Mesenchymal stem cell (in vitro differentiated cells and primary cell): ENCODE data around the gene CYP2U1.
A peak's percentile ranks its signal among the peaks of the same experiment; 100 is the strongest.

Source experiments
- DNase-seq: peaks from one replicate; pipeline ENCODE4 v3.0.0-alpha.2; 2013
- H2AFZ ChIP-seq: one replicate; pipeline ENCODE4 v1.6.1; 2013; ENCODE audit warnings: low read depth, mild to moderate bottlenecking, control low read depth, inconsistent platforms, low read length, moderate library complexity
- H2AK5ac ChIP-seq: 2 replicates; pipeline ENCODE4 v1.6.1; 2013; ENCODE audit warnings: low read length, moderate library complexity, mild to moderate bottlenecking, inconsistent platforms; ENCODE audit not compliant: severe bottlenecking
- H2BK120ac ChIP-seq: one replicate; pipeline ENCODE4 v1.6.1; 2013; ENCODE audit warnings: low read depth, mild to moderate bottlenecking, inconsistent platforms, low read length, moderate library complexity
- H2BK12ac ChIP-seq, 2 experiments: one replicate each; pipeline ENCODE4 v1.6.1; 2013; ENCODE audit warnings: inconsistent platforms in 2 of 2, low read length in 2 of 2, mild to moderate bottlenecking in 2 of 2, moderate library complexity in 2 of 2, control low read depth in 1 of 2
- H2BK15ac ChIP-seq: one replicate; pipeline ENCODE4 v1.6.1; 2013; ENCODE audit warnings: mild to moderate bottlenecking, low read depth, inconsistent platforms; ENCODE audit not compliant: poor library complexity, severe bottlenecking
- H2BK5ac ChIP-seq: 2 replicates; pipeline ENCODE4 v1.6.1; 2013; ENCODE audit warnings: low read depth, mild to moderate bottlenecking, low read length, control low read depth, inconsistent platforms; ENCODE audit not compliant: poor library complexity, severe bottlenecking
- H3K14ac ChIP-seq, 2 experiments: one replicate each; pipeline ENCODE4 v1.6.1; 2013; ENCODE audit warnings: inconsistent platforms in 2 of 2, low read length in 2 of 2, control low read depth in 1 of 2, mild to moderate bottlenecking in 1 of 2, moderate library complexity in 1 of 2
- H3K18ac ChIP-seq, 2 experiments: one replicate each; pipeline ENCODE4 v1.6.1; 2013; ENCODE audit warnings: inconsistent platforms in 2 of 2, low read length in 2 of 2, control low read depth in 1 of 2, low read depth in 1 of 2, mild to moderate bottlenecking in 1 of 2
- H3K23ac ChIP-seq, 2 experiments: one replicate each; pipeline ENCODE4 v1.6.1; 2013; ENCODE audit warnings: inconsistent platforms in 2 of 2, low read length in 2 of 2, mild to moderate bottlenecking in 2 of 2, moderate library complexity in 2 of 2, control low read depth in 1 of 2
- H3K27ac ChIP-seq: 2 replicates; pipeline ENCODE4 v1.5.1; 2013; ENCODE audit warnings: mild to moderate bottlenecking, moderate library complexity, low read length, control low read depth, inconsistent platforms; ENCODE audit not compliant: poor library complexity, severe bottlenecking
- H3K27me3 ChIP-seq, 2 experiments: 2 replicates each; pipeline versions ENCODE4 v1.6.1 to v1.7.0; 2013; ENCODE audit warnings: low read length in 2 of 2, mild to moderate bottlenecking in 2 of 2, moderate library complexity in 2 of 2, control low read depth in 1 of 2, inconsistent platforms in 1 of 2; ENCODE audit not compliant: control insufficient read depth in 1 of 2, insufficient read depth in 1 of 2
- H3K36me3 ChIP-seq, 2 experiments: 2 replicates each; pipeline versions ENCODE4 v1.6.1 to v1.7.0; 2013; ENCODE audit warnings: low read length in 2 of 2, control low read depth in 1 of 2, inconsistent platforms in 1 of 2, low read depth in 1 of 2, mild to moderate bottlenecking in 1 of 2; ENCODE audit not compliant: insufficient read depth in 2 of 2, control insufficient read depth in 1 of 2
- H3K4ac ChIP-seq, 2 experiments: one replicate each; pipeline ENCODE4 v1.6.1; 2013; ENCODE audit warnings: inconsistent platforms in 2 of 2, low read length in 2 of 2, mild to moderate bottlenecking in 2 of 2, moderate library complexity in 2 of 2, control low read depth in 1 of 2, low read depth in 1 of 2
- H3K4me1 ChIP-seq: 2 replicates; pipeline ENCODE4 v1.6.1; 2013; ENCODE audit warnings: low read depth, low read length, control low read depth; ENCODE audit not compliant: control insufficient read depth, insufficient read depth
- H3K4me2 ChIP-seq: 2 replicates; pipeline ENCODE4 v1.6.1; 2013; ENCODE audit warnings: low read length, mild to moderate bottlenecking, inconsistent platforms; ENCODE audit not compliant: poor library complexity, severe bottlenecking
- H3K4me3 ChIP-seq, 2 experiments: 2 replicates each; pipeline versions ENCODE4 v1.5.1 to v1.7.0; 2013; ENCODE audit warnings: low read length in 2 of 2, mild to moderate bottlenecking in 2 of 2, control low read depth in 1 of 2, low read depth in 1 of 2; ENCODE audit not compliant: insufficient read depth in 1 of 2
- H3K79me1 ChIP-seq: replicated peaks from 2 replicates; pipeline ENCODE4 v1.6.1; 2013; ENCODE audit warnings: mild to moderate bottlenecking, control low read depth, low read length, inconsistent platforms; ENCODE audit not compliant: poor library complexity, severe bottlenecking
- H3K9ac ChIP-seq: 2 replicates; pipeline ENCODE4 v1.7.0; 2013; ENCODE audit warnings: mild to moderate bottlenecking, low read length, moderate library complexity
- H3K9me3 ChIP-seq: 2 replicates; pipeline ENCODE4 v1.7.0; 2013; ENCODE audit warnings: mild to moderate bottlenecking, low read length; ENCODE audit not compliant: control insufficient read depth
- H4K8ac ChIP-seq: one replicate; pipeline ENCODE4 v1.6.1; 2013; ENCODE audit warnings: inconsistent platforms, mild to moderate bottlenecking, low read length, moderate library complexity
- H4K91ac ChIP-seq: one replicate; pipeline ENCODE4 v1.6.1; 2013; ENCODE audit warnings: mild to moderate bottlenecking, low read length, inconsistent platforms
- WGBS: methylation state at CpG from one replicate; pipeline ENCODE4 v1.1.7; 2013; ENCODE audit warnings: mixed read lengths; 5-methylcytosine and 5-hydroxymethylcytosine counted together

The CYP2U1 gene

GRCh38 chr4:107996949-107997788 is 65.8 kb downstream of the CYP2U1 start:
- DNase-seq = peak; percentile 98
- peaks cover 38% of the 10 kb centered on the region for H3K79me1 ChIP-seq
- no peak overlapping the region for H4K8ac ChIP-seq
- no peak overlapping the region for H2BK12ac ChIP-seq
- H3K4me3 ChIP-seq = no peak overlapping the region
- no peak overlapping the region for H3K14ac ChIP-seq
- H2AK5ac ChIP-seq = no peak overlapping the region
- H3K4me1 ChIP-seq = no peaks in the 10 kb centered on the region
- peaks cover 3 to 4% of the 10 kb centered on the region in 2 experiments for H3K36me3 ChIP-seq
- H2BK15ac ChIP-seq = no peak overlapping the region
- no peak overlapping the region for H2BK5ac ChIP-seq
- WGBS = 23% methylated on average over 4 of the region's 5 CpGs
- H3K23ac ChIP-seq = no peak overlapping the region
- peak overlapping the region; percentile 55 for H3K9ac ChIP-seq
- no peak overlapping the region for H3K4me2 ChIP-seq
- peak overlapping the region; percentile 0 to 71 for H3K18ac ChIP-seq
- H3K27me3 ChIP-seq = no peaks in the 10 kb centered on the region
- no peak overlapping the region for H2BK120ac ChIP-seq
- no peak overlapping the region for H2AFZ ChIP-seq
- H4K91ac ChIP-seq = no peak overlapping the region
- H3K27ac ChIP-seq = no peak overlapping the region
- no peaks in the 10 kb centered on the region for H3K9me3 ChIP-seq
- H3K4ac ChIP-seq = no peak overlapping the region

DNA sequence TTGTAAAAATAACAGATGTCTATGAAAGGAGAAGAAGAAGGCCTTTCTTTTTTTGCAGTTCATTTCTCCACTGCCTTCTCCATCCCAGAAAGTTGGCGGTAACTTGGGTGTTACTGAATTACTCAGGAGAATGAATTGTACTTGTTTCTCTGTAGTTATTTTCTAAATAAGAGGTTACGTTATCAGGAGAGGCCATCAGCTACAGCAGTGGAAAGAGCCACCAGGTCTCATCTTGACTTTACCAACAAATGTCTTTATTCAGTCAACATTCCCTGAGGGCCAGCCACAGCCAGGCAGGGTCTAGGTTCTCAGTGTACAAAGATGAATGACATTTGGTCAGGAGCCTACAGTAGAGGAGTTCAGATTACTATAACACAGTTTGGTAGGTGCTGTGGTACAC is 66.4 kb downstream of the CYP2U1 start:
- WGBS = no CpG with 5 or more reads among the region's 2 CpGs
- DNase-seq = no peak
- H2AK5ac ChIP-seq = no peak overlapping the region
- no peak overlapping the region for H2BK120ac ChIP-seq
- H2BK15ac ChIP-seq = no peak overlapping the region
- peak overlapping the region; percentile 55 for H3K9ac ChIP-seq
- no peak overlapping the region for H3K23ac ChIP-seq
- H4K8ac ChIP-seq = peak overlapping the region; percentile 80
- H3K4me3 ChIP-seq = no peak overlapping the region
- no peak overlapping the region for H3K4ac ChIP-seq
- H3K4me1 ChIP-seq = no peaks in the 10 kb centered on the region
- H3K18ac ChIP-seq = peak overlapping the region; percentile 37
- H2BK5ac ChIP-seq = no peak overlapping the region
- H3K9me3 ChIP-seq = no peaks in the 10 kb centered on the region
- no peak overlapping the region for H2AFZ ChIP-seq
- no peak overlapping the region for H3K4me2 ChIP-seq
- H2BK12ac ChIP-seq = peak overlapping the region; percentile 7 to 54
- H3K14ac ChIP-seq = no peak overlapping the region
- H3K27me3 ChIP-seq = no peaks in the 10 kb centered on the region
- H3K27ac ChIP-seq = no peak overlapping the region
- H3K36me3 ChIP-seq = peaks cover 3 to 4% of the 10 kb centered on the region in 2 experiments
- H3K79me1 ChIP-seq = peaks cover 36% of the 10 kb centered on the region
- peak overlapping the region; percentile 79 for H4K91ac ChIP-seq

DNA sequence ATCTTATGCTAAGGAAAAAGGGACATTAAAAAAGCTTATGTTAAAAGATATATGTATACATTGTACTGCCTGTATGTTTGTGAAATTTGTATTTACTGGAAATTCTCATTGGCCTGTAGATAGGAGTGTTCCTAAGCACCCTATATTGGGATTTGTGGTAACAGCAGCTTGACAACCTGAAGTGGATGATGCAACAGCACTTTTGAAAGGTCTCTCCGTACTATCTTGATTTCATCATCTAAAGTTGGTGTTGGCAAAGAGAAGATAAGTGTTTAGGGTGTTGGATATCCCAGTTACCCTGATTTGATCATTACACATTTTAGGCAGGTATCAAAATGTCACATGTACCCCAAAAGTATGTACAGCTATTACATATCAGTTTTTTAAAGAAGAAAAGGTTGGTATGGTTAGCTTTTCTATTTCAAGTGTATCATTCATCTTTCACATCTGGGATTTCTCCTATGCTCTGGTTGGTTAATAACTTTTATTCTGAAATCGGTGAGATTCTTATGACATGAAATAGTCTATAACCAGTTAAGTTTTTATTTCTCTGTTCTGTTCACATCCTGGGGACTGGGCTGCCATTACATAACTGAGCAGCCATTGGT is 68.7 kb downstream of the CYP2U1 start:
- Histone ChIP-seq H3K18ac (no peak overlapping the region), H2AK5ac (no peak overlapping the region), H3K4me1 (peaks cover 4% of the 10 kb centered on the region), H3K9me3 (no peaks in the 10 kb centered on the region), H3K4me3 (no peak overlapping the region), H3K9ac (no peak overlapping the region), H4K8ac (no peak overlapping the region), H3K27me3 (no peaks in the 10 kb centered on the region), H2AFZ (no peak overlapping the region), H2BK12ac (no peak overlapping the region), H3K27ac (no peak overlapping the region), H4K91ac (no peak overlapping the region), H3K4me2 (no peak overlapping the region), H2BK120ac (no peak overlapping the region), H3K36me3 (peaks cover 3 to 4% of the 10 kb centered on the region in 2 experiments), H3K14ac (no peak overlapping the region), H2BK15ac (no peak overlapping the region), H2BK5ac (no peak overlapping the region), H3K23ac (no peak overlapping the region), H3K79me1 (peaks cover 30% of the 10 kb centered on the region), H3K4ac (no peak overlapping the region)
- DNase-seq = peak; percentile 33
- WGBS = 80% methylated on average over 2 of the region's 2 CpGs

GRCh38 chr4:108001540-108002135 is 70.3 kb downstream of the CYP2U1 start:
- H2BK120ac ChIP-seq = no peak overlapping the region
- no peak overlapping the region for H3K4me2 ChIP-seq
- H2BK15ac ChIP-seq = no peak overlapping the region
- no peak overlapping the region for H3K18ac ChIP-seq
- 90% methylated on average over 1 of the region's 3 CpGs for WGBS
- no peak overlapping the region for H3K27ac ChIP-seq
- H2AFZ ChIP-seq = no peak overlapping the region
- H4K8ac ChIP-seq = no peak overlapping the region
- H3K27me3 ChIP-seq = no peaks in the 10 kb centered on the region
- H3K4me3 ChIP-seq = no peak overlapping the region
- no peak overlapping the region for H3K23ac ChIP-seq
- peaks cover 30% of the 10 kb centered on the region for H3K79me1 ChIP-seq
- peak; percentile 21 for DNase-seq
- H4K91ac ChIP-seq = no peak overlapping the region
- no peak overlapping the region for H2BK5ac ChIP-seq
- H3K36me3 ChIP-seq = peaks cover 3 to 4% of the 10 kb centered on the region in 2 experiments
- no peak overlapping the region for H2BK12ac ChIP-seq
- H3K9me3 ChIP-seq = no peaks in the 10 kb centered on the region
- H2AK5ac ChIP-seq = no peak overlapping the region
- no peak overlapping the region for H3K4ac ChIP-seq
- no peak overlapping the region for H3K14ac ChIP-seq
- peaks cover 4% of the 10 kb centered on the region for H3K4me1 ChIP-seq
- no peak overlapping the region for H3K9ac ChIP-seq
